SK-N-SH (cell line): ENCODE data around the gene STXBP6. TPM values are rescaled to one million over a fixed set of nuclear protein-coding genes. Genes with fewer than 3 reads are reported as not detected.

Experiments
- CTCF ChIA-PET: fragments of 300-600, 350-600 bp; formaldehyde crosslinking; extraction: SDS; loops from one replicate; lab custom pipeline; 2021; lab: Yijun Ruan, JAX
- POLR2A ChIA-PET: fragments of 350-600 bp; sonication (Branson Sonifier 250); formaldehyde crosslinking; extraction: SDS; loops from one replicate; lab custom pipeline; 2020; ENCODE audit warnings: antibody characterized with exemption, inconsistent platforms; lab: Yijun Ruan, JAX
- DNase-seq: peaks from one replicate; pipeline ENCODE4 v3.0.0; 2012
- H2AFZ ChIP-seq: fragments of 200-600 bp; sonication (generic); 2 replicates; pipeline ENCODE4 v1.8.1; 2016; ENCODE audit warnings: antibody characterized with exemption, mild to moderate bottlenecking, low read depth
- H3F3A ChIP-seq: fragments of 200-600 bp; sonication (generic); replicated peaks from 2 replicates; pipeline ENCODE3; 2016; ENCODE audit warnings: antibody characterized with exemption, mild to moderate bottlenecking; ENCODE audit not compliant: insufficient read depth
- H3K27ac ChIP-seq, 2 experiments: fragments of 200-500 bp in 1 of 2; fragments of 200-600 bp in 1 of 2; sonication (Bioruptor generic) in 1 of 2; sonication (generic), shearing (Covaris generic) in 1 of 2; 2 replicates each; pipeline versions ENCODE4 v1.5.1 to v1.6.1; 2014 to 2016; ENCODE audit warnings: low read depth in 2 of 2, inconsistent platforms in 1 of 2, low read length in 1 of 2, mild to moderate bottlenecking in 1 of 2, mixed read lengths in 1 of 2
- H3K27me3 ChIP-seq: fragments of 200-600 bp; sonication (generic), shearing (Covaris generic); 2 replicates; pipeline ENCODE4 v1.6.1; 2016; ENCODE audit warnings: mixed run types; ENCODE audit not compliant: insufficient read depth
- H3K36me3 ChIP-seq, 2 experiments: fragments of 200-500 bp in 1 of 2; fragments of 200-600 bp in 1 of 2; sonication (Bioruptor generic) in 1 of 2; sonication (generic) in 1 of 2; replicated peaks in 1 of 2; 2 replicates each; pipeline versions ENCODE3 to v1.5.1; 2014 to 2016; ENCODE audit warnings: low read length in 1 of 2, mild to moderate bottlenecking in 1 of 2; ENCODE audit not compliant: insufficient read depth in 2 of 2, control insufficient read depth in 1 of 2
- H3K4me1 ChIP-seq, 2 experiments: fragments of 200-500 bp in 1 of 2; fragments of 200-600 bp in 1 of 2; sonication (Bioruptor generic) in 1 of 2; sonication (generic), shearing (Covaris generic) in 1 of 2; 2 replicates each; pipeline versions ENCODE4 v1.5.1 to v1.6.1; 2014 to 2016; ENCODE audit warnings: low read depth in 1 of 2, low read length in 1 of 2, mixed run types in 1 of 2; ENCODE audit not compliant: insufficient read depth in 2 of 2, control insufficient read depth in 1 of 2
- H3K4me2 ChIP-seq: fragments of 200-600 bp; sonication (generic), shearing (Covaris generic); 2 replicates; pipeline ENCODE4 v1.6.1; 2017; ENCODE audit warnings: mixed run types
- H3K4me3 ChIP-seq, 2 experiments: fragments of 200-500 bp in 1 of 2; fragments of 200-600 bp in 1 of 2; sonication (Bioruptor generic) in 1 of 2; sonication (generic), shearing (Covaris generic) in 1 of 2; 2 replicates each; pipeline versions ENCODE4 v1.5.1 to v1.8.1; 2014 to 2016; ENCODE audit warnings: low read depth in 2 of 2, inconsistent platforms in 1 of 2, low read length in 1 of 2, mild to moderate bottlenecking in 1 of 2, mixed read lengths in 1 of 2, moderate library complexity in 1 of 2
- H3K79me2 ChIP-seq: fragments of 200-600 bp; sonication (generic); 2 replicates; pipeline ENCODE4 v1.8.1; 2017; ENCODE audit warnings: mild to moderate bottlenecking; ENCODE audit not compliant: insufficient read depth
- H3K9ac ChIP-seq: fragments of 200-600 bp; sonication (generic); 2 replicates; pipeline ENCODE4 v1.6.1; 2017; ENCODE audit warnings: mixed run types
- H3K9me2 ChIP-seq: fragments of 200-600 bp; sonication (generic); 2 replicates; pipeline ENCODE4 v1.6.1; 2017; ENCODE audit warnings: mixed run types
- H3K9me3 ChIP-seq: fragments of 200-600 bp; sonication (generic); 2 replicates; pipeline ENCODE4 v1.6.1; 2017; ENCODE audit warnings: mixed run types, mild to moderate bottlenecking, moderate library complexity
- H4K20me1 ChIP-seq: fragments of 200-600 bp; sonication (generic); 2 replicates; pipeline ENCODE4 v1.6.1; 2017; ENCODE audit warnings: mild to moderate bottlenecking, mixed run types; ENCODE audit not compliant: insufficient read depth
- CTCF ChIP-seq: fragments of 200-600 bp; sonication (generic); IDR thresholded peaks from 2 replicates; pipeline ENCODE4 v1.6.1; 2017; ENCODE audit warnings: antibody characterized with exemption, mild to moderate bottlenecking, moderate library complexity
- ELF1 ChIP-seq: IDR thresholded peaks from 2 replicates; pipeline ENCODE4 v1.4.0; 2012
- FOXM1 ChIP-seq: IDR thresholded peaks from 2 replicates; pipeline ENCODE4 v1.4.0; 2012; ENCODE audit warnings: low read depth, mild to moderate bottlenecking
- GABPA ChIP-seq: IDR thresholded peaks from 2 replicates; pipeline ENCODE4 v1.4.0; 2012; ENCODE audit warnings: low read depth, mild to moderate bottlenecking
- GATA2 ChIP-seq: sonication (generic); formaldehyde crosslinking; IDR thresholded peaks from 2 replicates; pipeline ENCODE4 v1.5.0; 2020; ENCODE audit warnings: mild to moderate bottlenecking, missing genetic modification reagents
- IRF3 ChIP-seq: fragments of 150-350 bp; IDR thresholded peaks from 2 replicates; pipeline ENCODE4 v1.6.1; 2016; ENCODE audit warnings: mild to moderate bottlenecking, low read depth, low read length
- MAX ChIP-seq: IDR thresholded peaks from 2 replicates; pipeline ENCODE4 v1.4.0; 2012; ENCODE audit warnings: low read depth
- MXI1 ChIP-seq: IDR thresholded peaks from 2 replicates; pipeline ENCODE4 v1.6.1; 2012; ENCODE audit warnings: mild to moderate bottlenecking, low read depth, low read length, improper control_type of control experiment
- RFX5 ChIP-seq: IDR thresholded peaks from 2 replicates; pipeline ENCODE4 v1.6.1; 2012; ENCODE audit warnings: mild to moderate bottlenecking, improper control_type of control experiment, low read length
- RXRA ChIP-seq: IDR thresholded peaks from 2 replicates; pipeline ENCODE4 v1.4.0; 2012; ENCODE audit warnings: low read depth, mild to moderate bottlenecking, borderline replicate concordance
- SIN3A ChIP-seq: IDR thresholded peaks from 2 replicates; pipeline ENCODE4 v1.6.1; 2012; ENCODE audit warnings: low read depth, mild to moderate bottlenecking, low read length, moderate library complexity, borderline replicate concordance
- SMC3 ChIP-seq: IDR thresholded peaks from 2 replicates; pipeline ENCODE4 v1.6.1; 2012; ENCODE audit warnings: low read depth, low read length, improper control_type of control experiment
- TAF1 ChIP-seq: IDR thresholded peaks from 2 replicates; pipeline ENCODE4 v1.6.1; 2012; ENCODE audit warnings: low read depth, mild to moderate bottlenecking, low read length, moderate library complexity, borderline replicate concordance
- TEAD4 ChIP-seq: IDR thresholded peaks from 2 replicates; pipeline ENCODE4 v1.4.0; 2012; ENCODE audit warnings: mild to moderate bottlenecking, borderline replicate concordance; ENCODE audit not compliant: insufficient read depth
- USF1 ChIP-seq: IDR thresholded peaks from 2 replicates; pipeline ENCODE4 v1.4.0; 2012; ENCODE audit warnings: low read depth, borderline replicate concordance
- YY1 ChIP-seq: IDR thresholded peaks from 2 replicates; pipeline ENCODE4 v1.4.0; 2012; ENCODE audit warnings: low read depth, mild to moderate bottlenecking
- WGBS: methylation state at CpG from one replicate; pipeline ENCODE4 v1.1.6; 2017; ENCODE audit warnings: low lambda C conversion rate; 5-methylcytosine and 5-hydroxymethylcytosine counted together
- polyA plus RNA-seq, 3 experiments: library from polyadenylated mRNA; depleted of rRNA; stranded (reverse); fragments of >200 nt; gene quantifications; 2 replicates each; pipeline ENCODE4 v1.2.3, GENCODE V29; 2012

Gene STXBP6
- polyA plus RNA-seq, 1 of the 3 experiments (the other 2 are of a cell fraction) = 0.16 TPM

GRCh38 chr14:25009891-25010290 lies 40.1 kb downstream of the STXBP6 start:
- Histone ChIP-seq H3K79me2 (no peaks in the 10 kb centered on the region), H4K20me1 (no peaks in the 10 kb centered on the region), H3K27me3 (0 out of 2 replicates have a peak, but pooled peaks cover 6% of the 10 kb centered on the region), H3K36me3 (no peaks in the 10 kb centered on the region), H3K9me3 (no peaks in the 10 kb centered on the region), H2AFZ (no peak overlapping the region), H3K4me2 (no peak overlapping the region), H3K4me3 (no peak overlapping the region), H3F3A (no peaks in the 10 kb centered on the region), H3K9me2 (no peaks in the 10 kb centered on the region), H3K27ac (no peak overlapping the region), H3K9ac (no peak overlapping the region), H3K4me1 (peaks cover 0 to 8% of the 10 kb centered on the region in 2 experiments; a peak in 1 of 4 replicates)
- DNase-seq = no peak
- POLR2A ChIA-PET = no interaction called here
- CTCF ChIA-PET = no interaction called here
- 0% methylated on average over 3 of the region's 3 CpGs for WGBS
- TF ChIP-seq TEAD4 = no peak
- no peak for TF ChIP-seq FOXM1
- TF ChIP-seq SMC3 = no peak
- TF ChIP-seq MXI1 = no peak
- no peak for TF ChIP-seq SIN3A
- TF ChIP-seq MAX = no peak

GRCh38 chr14:25007832-25008231 lies 42.1 kb downstream of the STXBP6 start:
- POLR2A ChIA-PET = no interaction called here
- WGBS = 5% methylated on average over 1 of the region's 1 CpG
- H3K36me3 ChIP-seq = no peaks in the 10 kb centered on the region

More at GRCh38 chr14:25007832-25008231, 42.1 kb downstream of the STXBP6 start:
- peaks cover 6% of the 10 kb centered on the region; the same call in 1 of the 2 replicates for H3K27me3 ChIP-seq
- H3K4me2 ChIP-seq = no peak overlapping the region
- no peak overlapping the region for H3K27ac ChIP-seq
- H3K79me2 ChIP-seq = no peaks in the 10 kb centered on the region
- no peaks in the 10 kb centered on the region for H3F3A ChIP-seq
- no peak overlapping the region for H2AFZ ChIP-seq
- no peaks in the 10 kb centered on the region for H4K20me1 ChIP-seq
- peaks cover 0 to 8% of the 10 kb centered on the region in 2 experiments; a peak in 1 of 4 replicates for H3K4me1 ChIP-seq
- no peak for TF ChIP-seq YY1
- TF ChIP-seq GATA2 (CRISPR knock-in tag) = no peak
- TF ChIP-seq USF1 = no peak
- TF ChIP-seq CTCF = no peak
- no peak for TF ChIP-seq SIN3A
- no peak for TF ChIP-seq ELF1
- no peak for TF ChIP-seq IRF3
- no peak for TF ChIP-seq RXRA
- TF ChIP-seq TAF1 = no peak
- no peak for TF ChIP-seq GABPA
- TF ChIP-seq RFX5 = no peak
- H3K9me3 ChIP-seq = no peaks in the 10 kb centered on the region
- no peak overlapping the region for H3K9ac ChIP-seq
- CTCF ChIA-PET = no interaction called here
- no peak overlapping the region for H3K4me3 ChIP-seq
- H3K9me2 ChIP-seq = no peaks in the 10 kb centered on the region
- no peak for DNase-seq
